ENCODE data around the gene CUL7. TPM values are rescaled to one million over a fixed set of nuclear protein-coding genes. Genes with fewer than 3 reads are reported as not detected.

Gene CUL7
- total RNA-seq, 2 donors from 2014 or later: 10.0 to 14.8 TPM

DNA sequence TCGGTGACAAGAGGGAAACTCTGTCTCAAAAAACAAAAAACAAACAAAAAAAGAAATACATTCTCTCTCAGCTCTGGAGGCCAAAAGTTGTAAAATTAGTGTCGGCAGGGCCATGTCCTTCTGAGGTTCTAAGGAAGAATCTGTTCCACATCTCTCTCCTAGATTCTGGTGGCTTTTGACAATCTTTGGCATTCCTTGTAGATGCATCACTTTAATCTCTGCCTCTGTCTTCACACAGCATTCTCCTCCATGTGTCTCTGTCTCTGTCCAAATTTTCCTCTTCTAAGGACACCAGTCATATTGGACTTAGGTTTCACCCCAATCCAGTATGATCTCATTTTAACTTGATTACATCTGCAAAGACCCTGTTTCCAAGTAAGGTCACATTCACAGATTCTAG is 60.2 kb downstream of the CUL7 start:
- DNase-seq (ENCODE audit: low spot score): no peak
- TF ChIP-seq, protein P1, sequence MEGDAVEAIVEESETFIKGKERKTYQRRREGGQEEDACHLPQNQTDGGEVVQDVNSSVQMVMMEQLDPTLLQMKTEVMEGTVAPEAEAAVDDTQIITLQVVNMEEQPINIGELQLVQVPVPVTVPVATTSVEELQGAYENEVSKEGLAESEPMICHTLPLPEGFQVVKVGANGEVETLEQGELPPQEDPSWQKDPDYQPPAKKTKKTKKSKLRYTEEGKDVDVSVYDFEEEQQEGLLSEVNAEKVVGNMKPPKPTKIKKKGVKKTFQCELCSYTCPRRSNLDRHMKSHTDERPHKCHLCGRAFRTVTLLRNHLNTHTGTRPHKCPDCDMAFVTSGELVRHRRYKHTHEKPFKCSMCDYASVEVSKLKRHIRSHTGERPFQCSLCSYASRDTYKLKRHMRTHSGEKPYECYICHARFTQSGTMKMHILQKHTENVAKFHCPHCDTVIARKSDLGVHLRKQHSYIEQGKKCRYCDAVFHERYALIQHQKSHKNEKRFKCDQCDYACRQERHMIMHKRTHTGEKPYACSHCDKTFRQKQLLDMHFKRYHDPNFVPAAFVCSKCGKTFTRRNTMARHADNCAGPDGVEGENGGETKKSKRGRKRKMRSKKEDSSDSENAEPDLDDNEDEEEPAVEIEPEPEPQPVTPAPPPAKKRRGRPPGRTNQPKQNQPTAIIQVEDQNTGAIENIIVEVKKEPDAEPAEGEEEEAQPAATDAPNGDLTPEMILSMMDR (IDR thresholded peaks at IDR 0.05): no peak
- Histone ChIP-seq H3K27ac (no peak overlapping the region), H3K9me3 (no peaks in the 10 kb centered on the region), H3K4me1 (ENCODE audit: control insufficient read depth in 1 of 2, low read depth in 2 of 2) (peaks cover 3 to 6% of the 10 kb centered on the region in 2 donors), H3K27me3 (replicated peaks; ENCODE audit: insufficient read depth) (no peaks in the 10 kb centered on the region), H3K4me3 (no peak overlapping the region), H3K36me3 (peaks cover 16% of the 10 kb centered on the region)
- ATAC-seq (ENCODE audit: insufficient number of reproducible peaks, low FRiP score, low read depth): no peak

DNA sequence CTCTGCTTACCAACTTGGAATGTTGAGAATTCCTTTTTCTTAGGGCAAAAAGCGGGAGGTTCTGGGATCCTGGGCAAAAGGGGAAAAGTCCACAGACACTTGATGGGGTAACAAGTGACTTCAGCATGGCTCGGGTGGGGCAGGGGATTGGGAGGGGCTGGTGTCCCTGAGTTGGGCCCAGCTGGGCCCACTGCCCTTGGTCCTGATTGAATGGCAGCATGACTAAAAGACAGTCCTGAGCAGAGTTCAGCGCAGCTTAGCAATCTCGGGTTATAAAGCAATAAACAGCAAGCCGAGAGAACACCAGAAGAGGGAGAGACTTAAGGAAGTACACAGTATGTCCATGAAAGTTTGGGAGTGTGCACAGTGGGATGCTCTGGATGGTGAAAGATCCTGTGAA is 63.7 kb downstream of the CUL7 start:
- TF ChIP-seq, protein P1 (IDR thresholded peaks at IDR 0.05): no peak

DNA sequence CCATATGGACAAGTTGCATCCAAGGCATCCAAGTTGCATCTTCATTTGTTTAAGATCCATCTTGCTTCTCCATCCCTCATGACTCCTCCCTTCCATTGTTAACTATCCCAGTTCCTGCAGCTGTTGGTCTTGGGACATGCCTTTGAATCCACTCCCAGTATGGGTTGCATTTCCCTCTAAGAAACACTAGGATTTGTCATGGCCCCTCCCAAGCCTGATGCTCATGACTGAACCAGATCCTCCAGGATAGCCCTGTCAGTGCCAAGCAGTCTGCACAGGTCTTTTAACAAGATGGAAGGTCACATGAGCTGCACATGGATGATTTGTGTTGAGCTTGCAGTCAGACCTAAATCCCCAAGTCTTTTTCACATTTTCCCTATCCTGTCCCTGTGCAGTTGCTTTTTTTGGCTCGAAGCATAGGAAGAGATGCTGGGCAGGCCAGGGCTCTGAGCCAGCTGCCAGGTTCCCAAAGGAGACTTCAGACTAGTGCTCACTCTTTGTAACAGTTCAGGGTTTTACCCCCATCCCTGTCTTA is 65.1 kb downstream of the CUL7 start:
- H3K4me3 ChIP-seq: no peak overlapping the region
- no peaks in the 10 kb centered on the region for H3K27me3 ChIP-seq (replicated peaks; ENCODE audit: insufficient read depth)
- no peaks in the 10 kb centered on the region for H3K9me3 ChIP-seq
- H3K4me1 ChIP-seq (ENCODE audit: control insufficient read depth in 1 of 2, low read depth in 2 of 2): peaks cover 30 to 44% of the 10 kb centered on the region in 2 donors
- DNase-seq (ENCODE audit: low spot score) (no peak), ATAC-seq (ENCODE audit: insufficient number of reproducible peaks, low FRiP score, low read depth) (no peak)
- peaks cover 16% of the 10 kb centered on the region for H3K36me3 ChIP-seq
- H3K27ac ChIP-seq: no peak overlapping the region
- TF ChIP-seq, protein P1 (IDR thresholded peaks at IDR 0.05): no peak

More for the DNA sequence above, 63.7 kb downstream of the CUL7 start:
- ATAC-seq (ENCODE audit: insufficient number of reproducible peaks, low FRiP score, low read depth) (no peak), DNase-seq (ENCODE audit: low spot score) (no peak)
- no peaks in the 10 kb centered on the region for H3K9me3 ChIP-seq
- H3K4me1 ChIP-seq (ENCODE audit: control insufficient read depth in 1 of 2, low read depth in 2 of 2): peaks cover 30 to 40% of the 10 kb centered on the region in 2 donors
- H3K4me3 ChIP-seq: no peak overlapping the region
- H3K27me3 ChIP-seq (replicated peaks; ENCODE audit: insufficient read depth): no peaks in the 10 kb centered on the region
- H3K27ac ChIP-seq: no peak overlapping the region
- peaks cover 16% of the 10 kb centered on the region for H3K36me3 ChIP-seq

Other genes starting within 250 kb of the CUL7 start
- gene RPL7L1, start 174.2 kb downstream of the CUL7 start, total RNA-seq: 10 to 100 TPM; 55.5 to 75.8 TPM
- not detected for gene PTCRA, start 137.8 kb downstream of the CUL7 start, total RNA-seq
- gene CNPY3, start 124.4 kb downstream of the CUL7 start, total RNA-seq: 10 to 100 TPM; 33.7 to 40.3 TPM
- gene GNMT, start 93.1 kb downstream of the CUL7 start, total RNA-seq: 1 to 10 TPM in 1 of 2 donors, not detected in 1; 3.3 TPM
- gene PEX6, start 74.7 kb downstream of the CUL7 start, total RNA-seq: 10 to 100 TPM in 1 of 2 donors, 1 to 10 TPM in 1; 6.8 to 34.3 TPM
- 10 to 100 TPM; 20.1 to 37.1 TPM for gene PPP2R5D, start 69.3 kb downstream of the CUL7 start, total RNA-seq
- 10 to 100 TPM; 41.2 to 49.6 TPM for gene MEA1, start 39.9 kb downstream of the CUL7 start, total RNA-seq
- gene KLHDC3, start 39.6 kb downstream of the CUL7 start, total RNA-seq: 100 to 1,000 TPM in 1 of 2 donors, 10 to 100 TPM in 1; 87.3 to 105 TPM
- 10 to 100 TPM; 61.6 to 76.2 TPM for gene RRP36, start 32.2 kb downstream of the CUL7 start, total RNA-seq
- 10 to 100 TPM in 1 of 2 donors, 1 to 10 TPM in 1; 7.4 to 10.6 TPM for gene MRPL2, start 5.6 kb upstream of the CUL7 start, total RNA-seq
- gene KLC4, start 5.8 kb upstream of the CUL7 start, total RNA-seq: 10 to 100 TPM; 22.9 to 33.5 TPM
- 1 to 10 TPM; 4.5 to 6.8 TPM for gene PTK7, start 22.5 kb upstream of the CUL7 start, total RNA-seq
- gene SRF, start 117.4 kb upstream of the CUL7 start, total RNA-seq: 10 to 100 TPM; 79.5 to 99.0 TPM
- 10 to 100 TPM; 30.3 to 41.2 TPM for gene CUL9, start 128.3 kb upstream of the CUL7 start, total RNA-seq
- 10 to 100 TPM; 16.7 to 54.7 TPM for gene DNPH1, start 175.6 kb upstream of the CUL7 start, total RNA-seq
- gene TTBK1, start 189.6 kb upstream of the CUL7 start, total RNA-seq: not detected
- gene SLC22A7, start 244.4 kb upstream of the CUL7 start, total RNA-seq: not detected

Data from thoracic aorta (tissue), 2 donors.